Panc1 (cell line): ENCODE data around the gene ZMYM3. TPM values are rescaled to one million over a fixed set of nuclear protein-coding genes. Genes with fewer than 3 reads are reported as not detected.

Source experiments
- ATAC-seq: fragments of 200-7000 bp; cut with Tn5 transposase; 2 replicates; pipeline ENCODE4 v1.9.1; 2020; ENCODE audit warnings: mild to moderate bottlenecking, moderate library complexity
- BruUV-seq: library from RNA; stranded (reverse); fragments of 400-500 nt; replicated peaks from 2 replicates; lab custom pipeline; 2021; lab: Mats Ljungman, UMichigan
- CTCF ChIA-PET: fragments of 300-600 bp; sonication (Branson Sonifier 250); formaldehyde crosslinking; loops from one replicate; lab custom pipeline; 2022; ENCODE audit warnings: antibody characterized with exemption; lab: Charles Lee
- POLR2A ChIA-PET: fragments of 300-600 bp; sonication (Branson Sonifier 250); formaldehyde crosslinking; loops from one replicate; lab custom pipeline; 2022; ENCODE audit warnings: antibody characterized with exemption; lab: Charles Lee
- DNase-seq: peaks from one replicate; pipeline ENCODE4 v3.0.0-alpha.2; 2010; ENCODE audit warnings: low read depth, low spot score
- H3K27ac ChIP-seq: 2 replicates; pipeline ENCODE4 v1.5.1; 2011; ENCODE audit warnings: mild to moderate bottlenecking, low read length, inconsistent platforms
- H3K27me3 ChIP-seq: fragments of 200-500 bp; sonication (Bioruptor generic); 2 replicates; pipeline ENCODE4 v1.6.0; 2014; ENCODE audit warnings: low read length, inconsistent platforms; ENCODE audit not compliant: control insufficient read depth, insufficient read depth
- H3K36me3 ChIP-seq: fragments of 200-500 bp; sonication (Bioruptor generic); 2 replicates; pipeline ENCODE4 v1.5.1; 2014; ENCODE audit warnings: inconsistent platforms, mild to moderate bottlenecking, low read length, moderate library complexity; ENCODE audit not compliant: control insufficient read depth, insufficient read depth
- H3K4me1 ChIP-seq: 2 replicates; pipeline ENCODE4 v1.5.1; 2011; ENCODE audit warnings: inconsistent platforms, mild to moderate bottlenecking, low read length, moderate library complexity; ENCODE audit not compliant: control insufficient read depth, insufficient read depth
- H3K4me3 ChIP-seq, 2 experiments: 2 replicates each; pipeline ENCODE4 v1.5.1; 2011 to 2012; ENCODE audit warnings: low read depth in 2 of 2, low read length in 2 of 2, mild to moderate bottlenecking in 2 of 2, inconsistent platforms in 1 of 2, moderate library complexity in 1 of 2
- H3K9me3 ChIP-seq: fragments of 200-500 bp; sonication (Bioruptor generic); 2 replicates; pipeline ENCODE4 v1.5.1; 2014; ENCODE audit warnings: low read depth, mild to moderate bottlenecking, inconsistent platforms, low read length, moderate library complexity; ENCODE audit not compliant: control insufficient read depth, insufficient read depth
- CTCF ChIP-seq: fragments of 450-650 bp; IDR thresholded peaks from 2 replicates; pipeline ENCODE4 v1.5.1; 2017; ENCODE audit warnings: mild to moderate bottlenecking
- POLR2AphosphoS5 ChIP-seq: IDR thresholded peaks from 2 replicates; pipeline ENCODE4 v1.6.1; 2012; ENCODE audit warnings: mild to moderate bottlenecking, low read depth, low read length, moderate library complexity
- SIN3A ChIP-seq: IDR thresholded peaks from 2 replicates; pipeline ENCODE4 v1.6.1; 2012; ENCODE audit warnings: low read depth, mild to moderate bottlenecking, low read length, moderate library complexity, borderline replicate concordance; ENCODE audit not compliant: insufficient read depth
- TCF7L2 ChIP-seq: IDR thresholded peaks from 2 replicates; pipeline ENCODE4 v1.6.1; 2011; ENCODE audit warnings: mild to moderate bottlenecking, low read depth, low read length, inconsistent platforms
- in situ Hi-C: cut with HindIII; loops from 2 replicates; pipeline ENCODE4 v1.10.0; 2016; ENCODE audit warnings: low sequenced_read_pairs, low pct_unique_long_range_greater_than_20kb
- intact Hi-C: fragments of 100-400 bp; cut with micrococcal nuclease; formaldehyde crosslinking; loops from one replicate; pipeline ENCODE4 v1.10.0; 2022; ENCODE audit not compliant: unreplicated experiment
- total RNA-seq: library from RNA; stranded (reverse); gene quantifications from one replicate; pipeline ENCODE4 v1.2.1, GENCODE V29; 2021; ENCODE audit not compliant: unreplicated experiment
- TF ChIP-seq, protein P1 (sequence below), 2 experiments: IDR thresholded peaks; 2 replicates each; pipeline ENCODE4 v1.6.1; 2011 to 2012; ENCODE audit warnings: low read depth in 2 of 2, control low read depth in 1 of 2, low read length in 1 of 2, mild to moderate bottlenecking in 1 of 2, moderate library complexity in 1 of 2; ENCODE audit not compliant: insufficient read depth in 1 of 2

ZMYM3 gene
- total RNA-seq, 1 experiment from 2014 or later, result 40.2 TPM

DNA sequence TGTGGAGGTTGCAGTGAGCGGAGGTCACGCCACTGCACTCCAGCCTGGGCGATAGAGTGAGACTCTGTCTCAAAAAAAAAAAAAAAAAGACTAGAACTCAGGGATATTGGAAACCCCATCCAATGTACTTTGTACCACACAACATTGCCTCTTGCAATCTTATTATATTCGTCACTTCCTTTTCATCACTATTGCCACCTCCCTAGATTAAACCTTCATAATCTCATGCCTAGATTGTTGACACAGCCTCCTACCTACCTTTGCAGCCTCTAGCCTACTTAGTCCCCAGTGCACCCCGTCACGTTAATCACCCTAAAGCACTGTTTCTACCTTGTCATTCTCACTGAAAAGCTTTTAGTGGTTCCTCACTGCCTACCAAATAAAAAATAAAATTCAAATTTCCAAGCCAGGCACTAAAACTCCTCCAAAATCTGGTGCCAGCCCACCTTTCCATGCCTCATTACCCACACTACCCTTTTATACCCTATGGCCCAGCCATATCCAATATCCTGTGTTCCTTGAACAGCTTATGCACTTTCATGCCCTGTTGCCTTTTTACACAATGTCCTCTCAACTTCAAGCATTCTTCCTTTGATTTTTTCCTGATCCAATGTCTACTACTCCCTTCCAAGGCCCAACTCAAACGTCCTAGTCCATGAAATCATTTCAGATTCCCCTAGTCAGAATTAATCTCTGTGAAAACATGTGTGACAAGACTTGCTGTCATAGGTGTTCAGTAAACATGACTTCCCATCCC, 54.5 kb downstream of the ZMYM3 start:
- in situ Hi-C loops (no loop called here), intact Hi-C loops (no loop called here)
- H3K27me3 ChIP-seq, result no peaks in the 10 kb centered on the region
- no peak for TF ChIP-seq TCF7L2
- no peak for TF ChIP-seq CTCF
- TF ChIP-seq, protein P1, sequence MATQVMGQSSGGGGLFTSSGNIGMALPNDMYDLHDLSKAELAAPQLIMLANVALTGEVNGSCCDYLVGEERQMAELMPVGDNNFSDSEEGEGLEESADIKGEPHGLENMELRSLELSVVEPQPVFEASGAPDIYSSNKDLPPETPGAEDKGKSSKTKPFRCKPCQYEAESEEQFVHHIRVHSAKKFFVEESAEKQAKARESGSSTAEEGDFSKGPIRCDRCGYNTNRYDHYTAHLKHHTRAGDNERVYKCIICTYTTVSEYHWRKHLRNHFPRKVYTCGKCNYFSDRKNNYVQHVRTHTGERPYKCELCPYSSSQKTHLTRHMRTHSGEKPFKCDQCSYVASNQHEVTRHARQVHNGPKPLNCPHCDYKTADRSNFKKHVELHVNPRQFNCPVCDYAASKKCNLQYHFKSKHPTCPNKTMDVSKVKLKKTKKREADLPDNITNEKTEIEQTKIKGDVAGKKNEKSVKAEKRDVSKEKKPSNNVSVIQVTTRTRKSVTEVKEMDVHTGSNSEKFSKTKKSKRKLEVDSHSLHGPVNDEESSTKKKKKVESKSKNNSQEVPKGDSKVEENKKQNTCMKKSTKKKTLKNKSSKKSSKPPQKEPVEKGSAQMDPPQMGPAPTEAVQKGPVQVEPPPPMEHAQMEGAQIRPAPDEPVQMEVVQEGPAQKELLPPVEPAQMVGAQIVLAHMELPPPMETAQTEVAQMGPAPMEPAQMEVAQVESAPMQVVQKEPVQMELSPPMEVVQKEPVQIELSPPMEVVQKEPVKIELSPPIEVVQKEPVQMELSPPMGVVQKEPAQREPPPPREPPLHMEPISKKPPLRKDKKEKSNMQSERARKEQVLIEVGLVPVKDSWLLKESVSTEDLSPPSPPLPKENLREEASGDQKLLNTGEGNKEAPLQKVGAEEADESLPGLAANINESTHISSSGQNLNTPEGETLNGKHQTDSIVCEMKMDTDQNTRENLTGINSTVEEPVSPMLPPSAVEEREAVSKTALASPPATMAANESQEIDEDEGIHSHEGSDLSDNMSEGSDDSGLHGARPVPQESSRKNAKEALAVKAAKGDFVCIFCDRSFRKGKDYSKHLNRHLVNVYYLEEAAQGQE (IDR thresholded peaks at IDR 0.05; ENCODE audit: insufficient read depth in 1 of 2, low read depth in 2 of 2, low read length in 1 of 2), result no peak
- no peak for TF ChIP-seq POLR2AphosphoS5
- TF ChIP-seq SIN3A, result no peak
- ChIA-PET CTCF (no interaction called here), POLR2A (no interaction called here)
- H3K9me3 ChIP-seq, result no peaks in the 10 kb centered on the region
- no peaks in the 10 kb centered on the region for H3K4me1 ChIP-seq
- BruUV-seq, result no TSS peak
- no peak overlapping the region for H3K27ac ChIP-seq
- H3K4me3 ChIP-seq, result no peak overlapping the region
- no peaks in the 10 kb centered on the region for H3K36me3 ChIP-seq
- DNase-seq (no peak), ATAC-seq (no peak)

- Histone ChIP-seq H3K4me1 (no peaks in the 10 kb centered on the region), H3K27me3 (no peaks in the 10 kb centered on the region), H3K9me3 (no peaks in the 10 kb centered on the region), H3K4me3 (no peak overlapping the region), H3K36me3 (no peaks in the 10 kb centered on the region), H3K27ac (no peak overlapping the region)
- DNase-seq (no peak), ATAC-seq (0 out of 2 replicates have a peak, but pooled peaks have one; percentile 18)
- in situ Hi-C loops, result no loop called here
- intact Hi-C loops, result no loop called here
- no TSS peak for BruUV-seq
- TF ChIP-seq CTCF (no peak), SIN3A (no peak), TCF7L2 (no peak), POLR2AphosphoS5 (no peak)
- TF ChIP-seq, protein P1 (IDR thresholded peaks at IDR 0.05; ENCODE audit: insufficient read depth in 1 of 2, low read depth in 2 of 2, low read length in 1 of 2), result no peak
- ChIA-PET CTCF (interaction anchor here (0.6 to 0.7 kb wide), 2 partner anchors 96 to 1040 kb away, joined by 4 to 7 read pairs; no protein-coding TSS in a partner anchor), POLR2A (no interaction called here)
Observed at GRCh38 chrX:71198066-71198465, 55.9 kb downstream of the ZMYM3 start.
